Non-pigmented ciliary epithelial cell (primary cell): ENCODE data around the gene GRID1.
"Not testable (repeated sequence)": the region's sequence is repeated elsewhere in the genome, so short reads cannot be mapped to it uniquely, and the experiment has no call there.

ENCODE experiments used
- DNase-seq: peaks from one replicate; pipeline ENCODE4 v3.0.0-alpha.2; 2010; ENCODE audit warnings: low read depth

The GRID1 gene

GRCh38 chr10:85986777-85987176 lies 379.8 kb downstream of the GRID1 start:
- DNase-seq: no peak

- no peak for DNase-seq
Observed at GRCh38 chr10:85983051-85983450, 383.5 kb downstream of the GRID1 start.

GRCh38 chr10:85979598-85979997 lies 387.0 kb downstream of the GRID1 start:
- DNase-seq: no peak

- DNase-seq: no peak
Observed at GRCh38 chr10:85978566-85979358, 387.8 kb downstream of the GRID1 start.

GRCh38 chr10:85977642-85978041 lies 389.0 kb downstream of the GRID1 start:
- no peak for DNase-seq

GRCh38 chr10:85976267-85976793 lies 390.3 kb downstream of the GRID1 start:
- no peak for DNase-seq

- no peak for DNase-seq
Observed at GRCh38 chr10:85971494-85971893, 395.1 kb downstream of the GRID1 start.

GRCh38 chr10:85967594-85967993 lies 399.0 kb downstream of the GRID1 start:
- DNase-seq: no peak

- DNase-seq: no peak
Observed at GRCh38 chr10:85961479-85962067, 405.0 kb downstream of the GRID1 start.

- DNase-seq: no peak
Observed at GRCh38 chr10:85961073-85961472, 405.5 kb downstream of the GRID1 start.

GRCh38 chr10:85959239-85959638 lies 407.4 kb downstream of the GRID1 start:
- DNase-seq: no peak

GRCh38 chr10:85950921-85951320 lies 415.7 kb downstream of the GRID1 start:
- no peak for DNase-seq

- DNase-seq: no peak
Observed at GRCh38 chr10:85946713-85947326, 419.8 kb downstream of the GRID1 start.

GRCh38 chr10:85936161-85936560 lies 430.4 kb downstream of the GRID1 start:
- DNase-seq: no peak

- DNase-seq: no peak
Observed at GRCh38 chr10:85934586-85934985, 432.0 kb downstream of the GRID1 start.

- DNase-seq: not testable (repeated sequence)
Observed at GRCh38 chr10:85929993-85930392, 436.6 kb downstream of the GRID1 start.

GRCh38 chr10:85927952-85928665 lies 438.5 kb downstream of the GRID1 start:
- no peak for DNase-seq

- no peak for DNase-seq
Observed at GRCh38 chr10:85926986-85927385, 439.6 kb downstream of the GRID1 start.

GRCh38 chr10:85926136-85926535 lies 440.5 kb downstream of the GRID1 start:
- no peak for DNase-seq

GRCh38 chr10:85925201-85925750 lies 441.3 kb downstream of the GRID1 start:
- no peak for DNase-seq

- DNase-seq: no peak
Observed at GRCh38 chr10:85924382-85925102, 442.1 kb downstream of the GRID1 start.
